LNCaP clone FGC (cell line): Measurements from ENCODE around the gene SCEL.

Experiments
- DNase-seq: peaks from one replicate; pipeline ENCODE4 v3.0.0-alpha.2; 2011; ENCODE audit warnings: low read depth
- H3K4me3 ChIP-seq: 2 replicates; pipeline ENCODE4 v1.5.1; 2011; ENCODE audit warnings: mild to moderate bottlenecking, low read depth, low read length, control low read depth
- TF ChIP-seq, protein P1 (sequence below): IDR thresholded peaks from 2 replicates; pipeline ENCODE4 v1.5.1; 2012; ENCODE audit warnings: mild to moderate bottlenecking; ENCODE audit not compliant: control insufficient read depth, insufficient read depth; ENCODE audit errors: extremely low read depth

Gene SCEL

DNA sequence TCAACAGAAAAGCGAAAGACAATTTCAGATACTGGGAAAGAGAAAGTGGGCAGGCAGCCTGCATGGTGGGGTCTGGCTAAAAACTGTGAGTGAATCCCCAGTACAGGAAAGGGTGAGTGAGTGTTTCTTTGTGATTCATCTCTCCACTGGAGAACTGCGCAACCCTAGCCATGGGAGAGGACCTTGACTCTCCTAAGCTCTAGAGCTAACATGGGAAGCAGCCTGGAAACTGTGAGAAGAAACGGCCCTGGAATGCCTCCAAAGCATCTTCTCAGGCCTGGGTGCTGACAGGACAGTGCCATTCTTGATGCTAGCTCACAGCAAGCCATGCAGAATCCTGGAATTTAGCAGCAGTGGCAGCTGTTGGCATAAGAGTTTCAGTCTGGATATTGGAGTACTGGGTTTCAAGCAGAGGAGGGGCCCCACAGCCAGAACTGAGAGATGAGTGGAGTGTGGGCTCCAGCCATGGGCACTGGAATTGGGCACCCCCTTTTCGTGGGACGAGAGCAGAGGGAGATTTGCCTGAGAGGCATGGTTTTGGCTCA, 143.3 kb downstream of the SCEL start:
- no peak for DNase-seq
- TF ChIP-seq, protein P1, sequence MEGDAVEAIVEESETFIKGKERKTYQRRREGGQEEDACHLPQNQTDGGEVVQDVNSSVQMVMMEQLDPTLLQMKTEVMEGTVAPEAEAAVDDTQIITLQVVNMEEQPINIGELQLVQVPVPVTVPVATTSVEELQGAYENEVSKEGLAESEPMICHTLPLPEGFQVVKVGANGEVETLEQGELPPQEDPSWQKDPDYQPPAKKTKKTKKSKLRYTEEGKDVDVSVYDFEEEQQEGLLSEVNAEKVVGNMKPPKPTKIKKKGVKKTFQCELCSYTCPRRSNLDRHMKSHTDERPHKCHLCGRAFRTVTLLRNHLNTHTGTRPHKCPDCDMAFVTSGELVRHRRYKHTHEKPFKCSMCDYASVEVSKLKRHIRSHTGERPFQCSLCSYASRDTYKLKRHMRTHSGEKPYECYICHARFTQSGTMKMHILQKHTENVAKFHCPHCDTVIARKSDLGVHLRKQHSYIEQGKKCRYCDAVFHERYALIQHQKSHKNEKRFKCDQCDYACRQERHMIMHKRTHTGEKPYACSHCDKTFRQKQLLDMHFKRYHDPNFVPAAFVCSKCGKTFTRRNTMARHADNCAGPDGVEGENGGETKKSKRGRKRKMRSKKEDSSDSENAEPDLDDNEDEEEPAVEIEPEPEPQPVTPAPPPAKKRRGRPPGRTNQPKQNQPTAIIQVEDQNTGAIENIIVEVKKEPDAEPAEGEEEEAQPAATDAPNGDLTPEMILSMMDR: no peak
- H3K4me3 ChIP-seq: no peak overlapping the region

DNA sequence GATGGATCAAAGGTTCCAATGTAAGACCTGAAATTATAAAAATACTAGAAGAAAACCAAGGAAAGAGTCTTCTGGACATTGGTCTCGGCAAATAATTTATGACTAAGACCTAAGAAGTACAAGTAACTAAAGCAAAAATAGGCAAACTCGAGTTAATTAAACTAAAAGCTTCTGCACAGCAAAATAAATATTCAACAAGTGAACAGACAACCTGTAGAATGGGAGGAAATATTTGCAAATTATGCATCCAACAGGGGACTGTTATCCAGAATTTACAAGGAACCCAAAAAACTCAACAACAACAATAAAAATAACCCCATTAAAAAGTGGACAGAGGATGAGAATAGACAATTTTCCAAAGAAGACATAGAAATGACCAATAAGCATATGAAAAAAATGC, 152.3 kb downstream of the SCEL start:
- TF ChIP-seq, protein P1: no peak

DNA sequence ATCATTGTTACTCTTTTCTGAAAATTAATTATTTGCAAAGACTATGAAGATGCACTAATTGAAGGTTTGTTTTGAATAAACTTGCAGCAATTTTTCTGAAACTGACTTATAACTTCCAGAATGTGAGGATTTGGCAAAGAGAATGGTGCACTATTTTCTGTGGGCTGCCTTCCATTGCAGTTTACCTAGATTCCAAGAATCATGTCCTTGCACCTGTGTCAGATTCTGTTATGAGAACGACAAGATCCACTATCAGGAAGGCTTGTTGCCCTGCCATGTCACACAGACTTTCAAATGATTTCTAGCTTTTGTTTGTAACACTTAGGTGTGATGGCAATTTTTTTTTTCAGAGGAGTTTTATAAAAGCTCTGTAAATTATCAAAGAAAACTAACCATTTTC, 156.4 kb downstream of the SCEL start:
- no peak overlapping the region for H3K4me3 ChIP-seq
- TF ChIP-seq, protein P1: no peak
- no peak for DNase-seq

More for the DNA sequence above, 152.3 kb downstream of the SCEL start:
- no peak overlapping the region for H3K4me3 ChIP-seq
- DNase-seq: no peak

DNA sequence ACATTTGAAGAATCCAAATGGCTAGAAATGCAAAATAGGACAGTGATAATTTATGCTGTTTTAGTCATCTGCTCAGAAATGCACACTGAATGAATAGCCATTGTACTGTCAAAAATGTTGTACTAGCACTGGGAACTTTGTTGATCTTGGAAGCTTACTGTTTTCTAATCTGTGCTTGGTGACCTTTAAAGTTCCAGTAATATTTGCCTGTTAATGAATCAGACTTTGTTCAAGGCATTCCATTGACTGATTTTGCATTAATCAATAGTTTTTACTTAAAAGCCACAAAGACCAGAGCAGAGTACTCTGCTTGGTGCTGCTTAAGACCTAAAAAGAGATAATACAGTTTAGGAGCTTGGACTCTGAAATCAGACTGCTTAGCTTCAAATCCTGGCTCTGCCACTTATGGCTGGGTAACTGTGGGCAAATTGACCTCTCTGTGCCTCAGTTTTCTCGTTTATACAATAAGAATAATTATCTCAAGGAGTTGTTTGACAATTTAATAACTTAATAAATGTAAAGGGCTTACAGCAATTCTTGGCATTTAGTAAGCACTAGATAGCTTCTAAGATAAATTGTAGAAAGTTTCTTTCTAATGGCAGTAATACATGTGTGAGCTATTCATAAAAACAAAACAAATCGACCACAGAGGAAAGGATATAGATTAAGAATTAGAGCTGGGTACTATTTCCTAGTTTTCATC, 157.4 kb downstream of the SCEL start:
- no peak overlapping the region for H3K4me3 ChIP-seq
- no peak for DNase-seq
- TF ChIP-seq, protein P1: no peak

DNA sequence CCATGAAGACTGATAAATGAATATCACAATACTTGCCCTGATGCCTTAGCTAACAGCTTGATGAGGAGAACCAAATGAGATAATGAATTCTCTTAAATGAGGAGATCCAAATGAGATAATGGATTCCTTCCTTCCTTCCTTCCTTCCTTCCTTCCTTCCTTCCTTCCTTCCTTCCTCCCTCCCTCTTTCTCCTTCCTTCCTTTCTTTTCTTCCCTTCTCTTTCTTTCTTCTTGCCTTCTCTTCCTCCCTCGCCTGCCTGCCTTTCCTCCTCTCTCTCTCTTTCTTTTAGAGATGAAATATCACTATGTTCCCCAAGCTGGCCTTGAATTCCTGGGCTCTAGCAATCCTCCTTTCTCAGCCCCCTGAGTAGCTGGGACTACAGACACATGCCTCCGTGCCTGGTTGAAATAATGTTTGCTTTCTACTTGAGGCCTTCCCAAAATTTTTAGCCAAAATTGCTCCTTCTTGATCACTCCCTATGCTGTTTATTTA, 158.0 kb downstream of the SCEL start:
- no peak for DNase-seq
- TF ChIP-seq, protein P1: no peak
- H3K4me3 ChIP-seq: no peak overlapping the region
